Left ventricle myocardium inferior (tissue), 1 donor: ENCODE results near the gene AGAP3. TPM values are rescaled to one million over a fixed set of nuclear protein-coding genes. Genes with fewer than 3 reads are reported as not detected.

Source experiments
- DNase-seq: peaks from one replicate; pipeline ENCODE4 v3.0.0-alpha.2; 2020
- H3K27ac ChIP-seq: fragments of 200-600 bp; replicated peaks from 2 replicates; pipeline ENCODE4 v1.8.0; 2021
- H3K27me3 ChIP-seq: fragments of 200-600 bp; 2 replicates; pipeline ENCODE4 v1.8.0; 2021; ENCODE audit warnings: low read depth
- H3K36me3 ChIP-seq: fragments of 200-600 bp; 2 replicates; pipeline ENCODE4 v1.8.0; 2021
- H3K4me1 ChIP-seq: fragments of 200-600 bp; 2 replicates; pipeline ENCODE4 v1.8.0; 2021
- H3K4me3 ChIP-seq: fragments of 200-600 bp; 2 replicates; pipeline ENCODE4 v1.8.0; 2021; ENCODE audit warnings: mild to moderate bottlenecking, moderate library complexity
- H3K9me3 ChIP-seq: fragments of 200-600 bp; replicated peaks from 2 replicates; pipeline ENCODE4 v1.8.0; 2021
- CTCF ChIP-seq: fragments of 200-600 bp; IDR thresholded peaks from 2 replicates; pipeline ENCODE4 v1.8.0; 2021; ENCODE audit warnings: antibody characterized with exemption, mild to moderate bottlenecking, borderline replicate concordance
- intact Hi-C: fragments of 100-400 bp; cut with micrococcal nuclease; formaldehyde crosslinking; loops from one replicate; pipeline ENCODE4 v1.11.0; 2022
- total RNA-seq: library from RNA; stranded (reverse); fragmentation: NEBNext Ultra II Directional; extraction: Animal tissue kit (Norgen Biotek cat#: 25700); gene quantifications from one replicate; pipeline ENCODE4 v1.2.1, GENCODE V29; 2021
- donor health status: DM: no; HTN: yes; CAD: no; lungs with severe emphysema.

Gene AGAP3
- total RNA-seq, 1 donor from 2014 or later = 51.0 TPM

GRCh38 chr7:151135866-151136843, 49.9 kb downstream of the AGAP3 start:
- Histone ChIP-seq H3K27ac (no peak overlapping the region), H3K27me3 (no peaks in the 10 kb centered on the region), H3K4me1 (peaks cover 61% of the 10 kb centered on the region), H3K36me3 (peaks cover 58% of the 10 kb centered on the region), H3K4me3 (no peak overlapping the region), H3K9me3 (no peaks in the 10 kb centered on the region)
- peak; percentile 12 for DNase-seq
- intact Hi-C loops = no loop called here
- no peak for TF ChIP-seq CTCF

GRCh38 chr7:151137076-151137675, 50.9 kb downstream of the AGAP3 start:
- Histone ChIP-seq H3K4me1 (peaks cover 54% of the 10 kb centered on the region), H3K36me3 (peaks cover 57% of the 10 kb centered on the region), H3K9me3 (no peaks in the 10 kb centered on the region), H3K27me3 (no peaks in the 10 kb centered on the region), H3K4me3 (no peak overlapping the region), H3K27ac (peak overlapping the region; percentile 56)
- peak; percentile 28 for TF ChIP-seq CTCF
- DNase-seq = no peak
- intact Hi-C loops = no loop called here

GRCh38 chr7:151137791-151138152, 51.5 kb downstream of the AGAP3 start:
- H3K27me3 ChIP-seq = no peaks in the 10 kb centered on the region
- H3K4me3 ChIP-seq = no peak overlapping the region
- intact Hi-C loops = no loop called here
- no peaks in the 10 kb centered on the region for H3K9me3 ChIP-seq
- peak overlapping the region; percentile 56 for H3K27ac ChIP-seq
- peaks cover 59% of the 10 kb centered on the region for H3K4me1 ChIP-seq
- DNase-seq = peak; percentile 19
- TF ChIP-seq CTCF = no peak
- H3K36me3 ChIP-seq = peaks cover 51% of the 10 kb centered on the region

- peak overlapping the region; percentile 56 for H3K27ac ChIP-seq
Measured at GRCh38 chr7:151138153-151138851, 52.0 kb downstream of the AGAP3 start.

More at GRCh38 chr7:151138153-151138851, 52.0 kb downstream of the AGAP3 start:
- no peaks in the 10 kb centered on the region for H3K9me3 ChIP-seq
- no peaks in the 10 kb centered on the region for H3K27me3 ChIP-seq
- intact Hi-C loops = no loop called here
- no peak for DNase-seq
- TF ChIP-seq CTCF = no peak
- peaks cover 64% of the 10 kb centered on the region for H3K4me1 ChIP-seq
- H3K4me3 ChIP-seq = no peak overlapping the region
- peaks cover 46% of the 10 kb centered on the region for H3K36me3 ChIP-seq
